Uterus (tissue), 4 donors: ENCODE data around the gene NID2. TPM values are rescaled to one million over a fixed set of nuclear protein-coding genes. Genes with fewer than 3 reads are reported as not detected.
A peak's percentile ranks its signal among the peaks of the same experiment; 100 is the strongest.

Experiments used
- DNase-seq, 2 donors: peaks; one replicate each; pipeline ENCODE4 v3.0.0-alpha.2; 2019 to 2020
- H3K27ac ChIP-seq, 2 donors: fragments of 200-600 bp; sonication (generic); 1 replicate in 1 of 2; 2 replicates in 1 of 2; pipeline ENCODE4 v1.5.1; 2016 to 2018
- H3K27me3 ChIP-seq, 2 donors: fragments of 200-600 bp; sonication (generic); one replicate each; pipeline ENCODE4 v1.5.1; 2018 to 2019; ENCODE audit warnings: control low read depth in 1 of 2
- H3K36me3 ChIP-seq, 2 donors: fragments of 200-600 bp; sonication (generic); one replicate each; pipeline ENCODE4 v1.5.1; 2019; ENCODE audit warnings: control low read depth in 1 of 2
- H3K4me1 ChIP-seq, 2 donors: fragments of 200-600 bp; sonication (generic); one replicate each; pipeline ENCODE4 v1.5.1; 2018 to 2019; ENCODE audit warnings: control low read depth in 1 of 2
- H3K4me3 ChIP-seq, 2 donors: fragments of 200-600 bp; sonication (generic); 1 replicate in 1 of 2; 2 replicates in 1 of 2; pipeline ENCODE4 v1.5.1; 2018 to 2019; ENCODE audit warnings: mild to moderate bottlenecking in 1 of 2
- H3K9me3 ChIP-seq, 2 donors: fragments of 200-600 bp; sonication (generic); one replicate each; pipeline ENCODE4 v1.5.1; 2019; ENCODE audit warnings: control low read depth in 1 of 2
- POLR2A ChIP-seq, 2 donors: fragments of 450-650 bp; IDR thresholded peaks; one replicate each; pipeline ENCODE4 v1.6.1; 2016; ENCODE audit warnings: antibody characterized with exemption in 2 of 2, mild to moderate bottlenecking in 1 of 2, moderate library complexity in 1 of 2
- intact Hi-C: fragments of 100-400 bp; cut with DNase I; formaldehyde crosslinking; loops from one replicate; pipeline ENCODE4 v1.15.1; 2023; ENCODE audit warnings: low total_unique reads
- total RNA-seq, 4 donors: library from RNA; depleted of rRNA in 3 of 4; stranded (reverse); fragments of >200 nt in 3 of 4; gene quantifications; one replicate each; pipeline versions ENCODE4 v1.1.0 to v1.2.4, GENCODE V29; 2014 to 2023
- TF ChIP-seq, protein P1 (sequence below), 4 experiments: fragments of 200-600 bp in 2 of 4; fragments of 450-650 bp in 2 of 4; sonication (generic) in 2 of 4; IDR thresholded peaks; one replicate each; pipeline ENCODE4 v1.5.1; 2016 to 2019; ENCODE audit warnings: antibody characterized with exemption in 4 of 4, mild to moderate bottlenecking in 2 of 4, moderate library complexity in 1 of 4
- donor health status: DM: yes; HTN: yes; CAD: no.

The NID2 gene
- total RNA-seq, 4 donors from 2014 or later = 8.2 to 92.6 (median 32.4) TPM

DNA sequence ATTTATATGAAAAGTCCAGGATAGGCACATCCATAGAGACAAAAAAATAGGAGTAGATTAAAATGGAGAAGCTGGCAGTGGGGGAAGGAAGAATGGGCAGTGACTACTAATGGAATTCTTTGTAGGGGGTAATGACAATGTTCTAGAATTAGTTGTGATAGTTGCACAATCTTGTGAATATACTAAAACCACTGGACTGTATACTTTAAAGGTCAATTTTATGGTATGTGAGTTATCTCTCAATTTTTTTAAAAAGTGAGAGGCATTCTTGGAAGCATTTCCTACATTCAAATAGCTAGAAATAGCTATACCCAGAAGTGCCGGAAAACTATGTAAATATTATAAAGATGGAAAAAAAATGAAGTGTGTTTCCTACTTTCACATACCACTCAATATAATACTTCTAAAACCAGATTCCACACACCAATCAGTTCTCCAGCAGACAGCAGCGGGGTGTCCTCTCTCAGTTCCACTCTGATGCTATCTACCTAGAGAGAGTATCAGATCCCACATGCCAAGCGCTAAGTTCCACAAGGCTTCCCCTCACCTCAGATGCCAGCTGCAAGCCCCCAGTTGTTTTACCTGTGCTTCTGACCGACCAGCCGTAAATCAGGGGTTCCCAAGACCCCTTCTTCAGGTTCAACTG lies 41.7 kb upstream of the NID2 start:
- H3K27me3 ChIP-seq = no peaks in the 10 kb centered on the region
- intact Hi-C loops = no loop called here
- H3K4me3 ChIP-seq = no peak overlapping the region
- no peaks in the 10 kb centered on the region for H3K9me3 ChIP-seq
- no peaks in the 10 kb centered on the region for H3K4me1 ChIP-seq
- TF ChIP-seq, protein P1, sequence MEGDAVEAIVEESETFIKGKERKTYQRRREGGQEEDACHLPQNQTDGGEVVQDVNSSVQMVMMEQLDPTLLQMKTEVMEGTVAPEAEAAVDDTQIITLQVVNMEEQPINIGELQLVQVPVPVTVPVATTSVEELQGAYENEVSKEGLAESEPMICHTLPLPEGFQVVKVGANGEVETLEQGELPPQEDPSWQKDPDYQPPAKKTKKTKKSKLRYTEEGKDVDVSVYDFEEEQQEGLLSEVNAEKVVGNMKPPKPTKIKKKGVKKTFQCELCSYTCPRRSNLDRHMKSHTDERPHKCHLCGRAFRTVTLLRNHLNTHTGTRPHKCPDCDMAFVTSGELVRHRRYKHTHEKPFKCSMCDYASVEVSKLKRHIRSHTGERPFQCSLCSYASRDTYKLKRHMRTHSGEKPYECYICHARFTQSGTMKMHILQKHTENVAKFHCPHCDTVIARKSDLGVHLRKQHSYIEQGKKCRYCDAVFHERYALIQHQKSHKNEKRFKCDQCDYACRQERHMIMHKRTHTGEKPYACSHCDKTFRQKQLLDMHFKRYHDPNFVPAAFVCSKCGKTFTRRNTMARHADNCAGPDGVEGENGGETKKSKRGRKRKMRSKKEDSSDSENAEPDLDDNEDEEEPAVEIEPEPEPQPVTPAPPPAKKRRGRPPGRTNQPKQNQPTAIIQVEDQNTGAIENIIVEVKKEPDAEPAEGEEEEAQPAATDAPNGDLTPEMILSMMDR (IDR thresholded peaks at IDR 0.05) = no peak
- no peak for TF ChIP-seq POLR2A (IDR thresholded peaks at IDR 0.05)
- H3K27ac ChIP-seq = no peak overlapping the region
- no peak for DNase-seq
- no peaks in the 10 kb centered on the region for H3K36me3 ChIP-seq

DNA sequence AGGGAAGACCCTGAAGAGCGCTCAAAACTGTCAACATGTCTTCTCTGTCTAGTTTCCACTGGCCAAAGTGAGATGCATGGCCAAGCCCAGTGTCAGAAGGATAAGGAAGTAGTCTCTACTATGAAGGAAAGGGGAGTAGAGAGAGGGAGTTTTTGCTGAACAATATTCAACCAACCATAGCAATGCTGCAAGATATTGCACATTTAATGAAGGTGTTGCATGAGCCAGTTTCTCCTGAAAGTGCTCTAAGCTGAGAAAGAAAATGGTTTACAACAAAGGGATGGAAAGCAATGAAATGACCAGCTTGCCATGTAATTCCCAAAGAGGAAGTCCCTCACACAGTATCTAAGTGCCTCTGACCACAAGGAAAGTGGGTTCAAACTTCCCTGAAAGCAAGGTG lies 40.0 kb upstream of the NID2 start:
- H3K4me3 ChIP-seq = no peak overlapping the region
- no peaks in the 10 kb centered on the region for H3K27me3 ChIP-seq
- H3K36me3 ChIP-seq = no peaks in the 10 kb centered on the region
- no peaks in the 10 kb centered on the region for H3K9me3 ChIP-seq
- no peaks in the 10 kb centered on the region for H3K4me1 ChIP-seq
- intact Hi-C loops = no loop called here
- DNase-seq = no peak
- no peak for TF ChIP-seq POLR2A (IDR thresholded peaks at IDR 0.05)
- TF ChIP-seq, protein P1 (IDR thresholded peaks at IDR 0.05) = no peak
- H3K27ac ChIP-seq = no peak overlapping the region

DNA sequence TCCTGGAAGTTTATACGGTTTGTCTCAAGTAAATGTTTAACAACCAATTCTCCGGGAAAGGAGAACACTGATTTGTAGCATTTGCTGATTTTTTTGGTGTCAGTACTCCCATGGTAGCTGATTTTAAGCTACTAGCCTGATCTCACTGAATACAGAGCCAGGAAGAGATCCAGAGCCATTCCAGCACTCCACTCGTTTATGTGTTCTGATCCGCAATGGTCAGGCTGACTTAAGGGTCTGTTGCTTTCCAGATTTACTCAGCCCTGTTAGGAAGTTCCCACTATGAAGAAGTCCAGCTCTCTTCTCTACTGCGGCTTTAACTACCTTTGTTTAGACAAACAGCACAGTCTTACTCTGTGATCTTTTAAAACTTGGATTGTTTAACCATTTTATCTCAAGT lies 38.0 kb upstream of the NID2 start:
- H3K27ac ChIP-seq = peak overlapping the region; percentile 40 to 56
- H3K27me3 ChIP-seq = no peaks in the 10 kb centered on the region
- no peaks in the 10 kb centered on the region for H3K4me1 ChIP-seq
- no peak overlapping the region for H3K4me3 ChIP-seq
- DNase-seq = peak in 1 of 2 donors; percentile 23
- no peaks in the 10 kb centered on the region for H3K9me3 ChIP-seq
- no peaks in the 10 kb centered on the region for H3K36me3 ChIP-seq
- no peak for TF ChIP-seq POLR2A (IDR thresholded peaks at IDR 0.05)
- TF ChIP-seq, protein P1 (IDR thresholded peaks at IDR 0.05) = no peak
- intact Hi-C loops = no loop called here

DNA sequence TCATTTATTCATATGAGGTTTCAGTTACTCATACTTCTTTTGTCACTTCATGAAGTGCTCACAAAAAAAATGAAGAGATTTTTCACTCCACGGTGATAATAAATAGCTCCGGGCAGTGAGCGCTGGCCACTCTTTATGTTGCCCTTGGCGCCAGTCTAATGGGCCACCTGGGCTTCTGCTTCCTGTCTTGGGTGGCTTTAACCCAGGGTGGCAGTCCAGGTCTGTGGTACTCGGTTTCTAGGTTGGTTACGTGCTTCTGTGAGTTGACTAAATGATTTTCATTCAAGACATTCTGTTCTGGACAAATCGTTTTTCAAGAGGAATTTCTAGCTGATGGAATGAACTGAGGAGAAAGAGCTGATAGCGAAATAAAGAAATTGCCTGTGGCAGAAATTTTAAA lies 34.6 kb upstream of the NID2 start:
- Histone ChIP-seq H3K9me3 (no peaks in the 10 kb centered on the region), H3K4me1 (no peaks in the 10 kb centered on the region), H3K36me3 (no peaks in the 10 kb centered on the region), H3K27ac (no peak overlapping the region), H3K27me3 (no peaks in the 10 kb centered on the region), H3K4me3 (no peak overlapping the region)
- intact Hi-C loops = no loop called here
- TF ChIP-seq POLR2A (IDR thresholded peaks at IDR 0.05) = no peak
- TF ChIP-seq, protein P1 (IDR thresholded peaks at IDR 0.05) = no peak
- no peak for DNase-seq

DNA sequence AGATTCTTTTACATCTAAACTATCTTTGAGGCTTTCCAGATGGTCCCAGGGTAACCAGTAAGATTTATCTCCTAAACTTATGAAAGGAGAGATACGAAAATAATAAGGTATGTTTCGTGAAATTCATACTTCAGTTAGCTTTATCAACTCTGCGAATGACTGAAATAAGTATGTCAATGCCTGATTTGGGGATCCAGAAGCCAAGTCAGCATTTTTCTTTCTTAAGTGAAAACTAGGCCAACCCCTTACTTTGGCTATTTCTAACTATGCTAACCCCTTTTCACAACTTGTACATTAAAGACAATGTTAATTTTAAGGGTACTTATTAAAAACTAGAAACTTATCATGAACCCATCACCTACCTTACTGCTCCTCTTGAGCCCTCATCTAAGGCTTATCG lies 26.9 kb upstream of the NID2 start:
- Histone ChIP-seq H3K27ac (no peak overlapping the region), H3K36me3 (no peaks in the 10 kb centered on the region), H3K4me3 (no peak overlapping the region), H3K9me3 (no peaks in the 10 kb centered on the region), H3K4me1 (no peaks in the 10 kb centered on the region), H3K27me3 (no peaks in the 10 kb centered on the region)
- TF ChIP-seq, protein P1 (IDR thresholded peaks at IDR 0.05) = no peak
- no peak for TF ChIP-seq POLR2A (IDR thresholded peaks at IDR 0.05)
- no peak for DNase-seq
- intact Hi-C loops = no loop called here
